Esophagus squamous epithelium (tissue), 4 donors: ENCODE results near the gene EML2.

Source experiments
- CTCF ChIP-seq, 6 experiments: fragments of 450-650 bp in 4 of 6; fragments of 200-600 bp in 2 of 6; sonication (generic) in 2 of 6; IDR thresholded peaks; one replicate each; pipeline ENCODE4 v1.5.1; 2016 to 2019; ENCODE audit warnings: antibody characterized with exemption in 6 of 6, mild to moderate bottlenecking in 4 of 6, moderate library complexity in 4 of 6
- POLR2A ChIP-seq, 4 donors: fragments of 450-650 bp; IDR thresholded peaks; one replicate each; pipeline ENCODE4 v1.6.1; 2017; ENCODE audit warnings: antibody characterized with exemption in 4 of 4, mild to moderate bottlenecking in 4 of 4, moderate library complexity in 3 of 4

DNA sequence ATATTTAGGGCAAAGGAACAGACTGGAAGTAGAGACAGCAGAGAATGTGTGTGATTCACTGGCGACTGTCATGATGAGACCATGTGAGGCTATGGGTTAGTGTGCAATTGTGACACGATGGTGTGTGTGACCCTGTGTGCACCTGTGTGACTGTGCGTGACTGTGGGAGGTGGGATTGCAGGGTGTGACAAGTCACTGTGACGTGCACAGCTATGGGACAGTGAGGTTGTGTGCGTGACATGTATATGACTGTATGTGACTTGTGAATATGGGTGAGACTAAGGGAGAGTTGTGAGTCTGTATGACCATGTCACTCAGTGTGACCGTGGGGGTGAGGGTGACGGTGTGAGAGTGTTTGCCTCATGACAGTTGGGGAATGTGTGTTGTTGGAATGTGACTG lies 25.4 kb upstream of the EML2 start:
- TF ChIP-seq POLR2A (IDR thresholded peaks at IDR 0.05) = no peak
- no peak for TF ChIP-seq CTCF (IDR thresholded peaks at IDR 0.05)
